Hematopoietic multipotent progenitor cell treated with erythropoietin and hydrocortisone succinate and interleukin-3 and kit ligand, for 15 days (in vitro differentiated cells): Measurements from ENCODE around the gene NUTM2A.
"Not testable (repeated sequence)": the region's sequence is repeated elsewhere in the genome, so short reads cannot be mapped to it uniquely, and the experiment has no call there.

Experiments used
- DNase-seq: peaks from one replicate; pipeline ENCODE4 v3.0.0-alpha.2; 2015; ENCODE audit warnings: low spot score

NUTM2A gene

GRCh38 chr10:87248818-87249353 lies 23.6 kb downstream of the NUTM2A start:
- not testable (repeated sequence) for DNase-seq

GRCh38 chr10:87280749-87281392 lies 55.6 kb downstream of the NUTM2A start:
- DNase-seq, result not testable (repeated sequence)
